ENCODE data around the gene KIF26A. TPM values are rescaled to one million over a fixed set of nuclear protein-coding genes. Genes with fewer than 3 reads are reported as not detected.

The KIF26A gene
- total and polyA plus RNA-seq, 2 experiments from 2014 or later, result 5.6 to 103 TPM

GRCh38 chr14:104217486-104218360, 79.3 kb downstream of the KIF26A start:
- ATAC-seq, result no peak
- no peak overlapping the region; the same call in 1 of the 2 replicates for H3K27ac Mint-ChIP-seq

More at GRCh38 chr14:104217486-104218360, 79.3 kb downstream of the KIF26A start:
- no peaks in the 10 kb centered on the region for H3K36me3 ChIP-seq (ENCODE audit: insufficient read depth)
- H2AFZ ChIP-seq, result no peak overlapping the region
- Mint-ChIP-seq H3K36me3 (ENCODE audit: low read depth) (no peaks in the 10 kb centered on the region), H3K4me1 (peaks cover 17% of the 10 kb centered on the region), H3K9me3 (peaks cover 2% of the 10 kb centered on the region; the same call in 1 of the 3 replicates), H3K4me3 (no peak overlapping the region), H3K27me3 (ENCODE audit: insufficient read depth, low read depth, poor library complexity) (peaks cover 2% of the 10 kb centered on the region)
- no peaks in the 10 kb centered on the region for H3K4me1 ChIP-seq (ENCODE audit: insufficient read depth)
- no peak overlapping the region for H3K4me3 ChIP-seq
- no peaks in the 10 kb centered on the region for H3K79me2 ChIP-seq (replicated peaks; ENCODE audit: insufficient read depth)
- H3F3A ChIP-seq (replicated peaks; ENCODE audit: low read depth), result no peaks in the 10 kb centered on the region
- no peaks in the 10 kb centered on the region for H3K27me3 ChIP-seq (ENCODE audit: insufficient read depth)
- TF ChIP-seq POLR2AphosphoS5 (IDR thresholded peaks at IDR 0.05; ENCODE audit: low read depth) (no peak), ZNF114 (CRISPR knock-in tag; IDR thresholded peaks at IDR 0.05) (no peak), NANOG (IDR thresholded peaks at IDR 0.05; ENCODE audit: borderline replicate concordance) (no peak), REST (IDR thresholded peaks at IDR 0.05; ENCODE audit: unreplicated experiment) (no peak), ZNF331 (CRISPR knock-in tag; IDR thresholded peaks at IDR 0.05; ENCODE audit: low read depth) (no peak), CTCF (conservative IDR thresholded peaks at IDR 0.05; ENCODE audit: low read depth in 2 of 2) (no peak), EZH2 (IDR thresholded peaks at IDR 0.05; ENCODE audit: low read depth, unreplicated experiment) (no peak), EZH2phosphoT487 (IDR thresholded peaks at IDR 0.05; ENCODE audit: unreplicated experiment) (no peak), CREB1 (CRISPR knock-in tag; IDR thresholded peaks at IDR 0.05; ENCODE audit: low read depth) (no peak), ZNF462 (CRISPR knock-in tag; IDR thresholded peaks at IDR 0.05) (no peak)
- DNase-seq (ENCODE audit: low spot score), result no peak
- no peak overlapping the region for H3K4me2 ChIP-seq
- H4K20me1 ChIP-seq (replicated peaks; ENCODE audit: insufficient read depth), result no peaks in the 10 kb centered on the region
- no peak overlapping the region for H3K27ac ChIP-seq (ENCODE audit: low read depth)
- H3K9me2 ChIP-seq (ENCODE audit: insufficient read depth), result no peaks in the 10 kb centered on the region
